Stimulated activated CD8-positive, alpha-beta memory T cell treated with anti-CD3 and anti-CD28 coated beads, Interleukin-4, amount 100 ng/mL, for 4 hours (primary cell): ENCODE results near the gene DIAPH2.

Source experiments
- DNase-seq, 2 donors: peaks; one replicate each; pipeline ENCODE4 v3.0.0-alpha.2; 2020; ENCODE audit warnings: low read depth in 2 of 2, low spot score in 1 of 2

The DIAPH2 gene

DNA sequence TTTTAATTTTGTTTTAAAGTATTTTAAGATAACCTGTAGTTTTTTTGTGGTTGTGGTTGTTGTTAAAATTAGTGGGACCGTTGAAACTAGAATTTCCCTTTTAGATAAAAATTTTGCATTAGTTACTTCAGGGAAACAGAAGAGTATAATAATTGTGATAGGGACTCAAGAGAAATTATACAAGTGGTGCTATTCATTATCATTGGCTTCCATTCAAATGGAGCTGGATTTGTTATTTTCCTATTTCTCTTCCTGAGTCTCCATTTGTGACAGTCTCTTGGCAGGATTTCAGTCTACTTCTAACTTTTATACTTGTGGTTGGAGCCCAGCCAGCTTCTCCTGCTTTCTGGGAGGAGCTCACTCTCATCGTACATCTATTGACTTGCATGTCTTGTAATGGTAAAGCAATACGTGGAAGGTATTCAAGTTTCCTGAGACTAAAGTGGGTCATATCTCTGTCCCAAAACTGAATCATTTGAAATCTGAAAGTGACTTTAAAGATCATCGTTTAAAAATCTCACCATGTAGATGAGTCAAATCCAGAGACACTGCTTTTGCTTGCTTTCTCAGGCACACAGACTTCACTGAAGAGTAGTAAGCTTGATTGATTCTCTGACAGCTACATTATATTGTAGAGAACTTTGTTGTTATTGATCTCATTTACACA lies 354.9 kb downstream of the DIAPH2 start:
- DNase-seq, result no peak

DNA sequence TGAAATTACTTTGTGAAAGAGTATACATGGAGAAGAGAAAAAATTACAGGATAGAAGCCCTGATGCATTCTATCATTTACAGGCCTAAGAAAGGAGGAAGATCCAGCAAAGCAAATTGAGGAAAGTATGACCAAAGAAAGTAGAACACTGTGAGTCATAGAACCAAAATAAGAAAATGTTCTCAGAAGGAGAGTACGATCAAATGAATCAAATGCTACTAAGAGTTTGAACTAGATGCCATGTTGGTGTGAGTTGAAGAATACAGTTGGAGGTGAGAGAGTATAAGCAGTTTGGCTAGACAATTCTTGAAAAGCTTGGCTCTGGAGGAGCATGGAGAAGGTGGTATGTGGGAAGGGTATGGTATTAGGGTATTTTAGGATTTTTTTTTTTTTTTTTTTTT lies 360.8 kb downstream of the DIAPH2 start:
- no peak for DNase-seq

DNA sequence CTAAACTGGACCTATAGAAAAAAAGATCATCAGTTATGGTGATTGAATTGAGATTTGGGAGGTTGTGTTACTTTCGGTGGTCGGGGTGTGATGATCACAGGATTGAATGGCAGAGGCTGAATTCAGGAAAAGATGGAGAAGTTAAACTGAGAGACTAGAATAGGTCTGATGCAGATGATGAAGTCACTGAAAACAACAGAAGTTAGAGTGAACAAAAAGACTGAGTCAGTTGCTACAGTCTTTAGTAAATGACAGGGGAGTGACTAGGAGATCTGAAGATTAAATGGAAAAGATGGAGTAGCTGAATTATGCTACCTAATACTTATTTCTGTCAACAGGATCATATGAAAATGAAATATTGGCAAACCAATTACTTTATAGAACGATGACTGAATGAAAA lies 362.2 kb downstream of the DIAPH2 start:
- DNase-seq, result no peak

DNA sequence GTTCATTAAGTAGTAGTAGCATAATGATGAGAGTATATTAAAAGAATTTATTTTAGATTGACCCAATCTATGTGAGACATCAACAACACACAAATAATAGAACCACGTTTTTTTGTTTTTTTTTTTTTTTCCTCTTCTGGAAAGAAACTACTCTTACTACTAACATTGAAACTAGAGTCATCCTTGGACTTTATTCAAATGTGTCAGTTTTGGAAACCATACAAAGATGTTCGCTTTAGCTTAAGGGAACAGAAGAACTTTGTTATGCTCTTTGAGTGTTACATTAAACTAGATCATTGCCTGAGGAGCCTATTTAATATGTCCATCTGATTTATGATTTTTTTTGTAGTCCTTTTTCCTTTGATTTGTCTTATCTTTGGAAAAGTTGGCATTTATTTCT lies 365.8 kb downstream of the DIAPH2 start:
- no peak for DNase-seq

DNA sequence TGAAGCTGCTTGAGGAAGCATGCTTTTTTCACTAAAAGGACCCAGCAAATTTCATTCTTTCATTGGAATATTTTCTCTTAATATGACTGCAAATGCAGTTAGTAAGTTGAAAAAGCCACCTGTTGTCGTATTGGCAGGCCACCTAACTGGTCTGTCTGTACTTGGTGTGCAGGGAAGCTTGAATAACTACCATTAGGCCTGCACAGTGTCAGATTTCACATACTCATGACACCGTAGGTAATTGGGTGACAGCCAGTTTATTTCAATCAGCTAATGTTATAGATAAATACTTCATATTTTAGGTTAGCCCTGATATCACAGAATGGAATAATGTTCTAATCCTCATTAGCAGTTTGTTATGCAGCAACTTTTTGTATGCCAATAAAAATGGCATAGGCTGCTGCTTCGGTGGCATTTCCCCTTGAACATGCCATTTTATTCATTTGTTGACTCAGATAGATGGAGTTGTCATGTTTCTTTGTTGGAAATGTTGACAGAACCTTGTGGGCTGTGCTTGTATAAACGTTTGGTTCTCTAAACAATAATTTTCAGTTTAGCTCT lies 372.8 kb downstream of the DIAPH2 start:
- no peak for DNase-seq

DNA sequence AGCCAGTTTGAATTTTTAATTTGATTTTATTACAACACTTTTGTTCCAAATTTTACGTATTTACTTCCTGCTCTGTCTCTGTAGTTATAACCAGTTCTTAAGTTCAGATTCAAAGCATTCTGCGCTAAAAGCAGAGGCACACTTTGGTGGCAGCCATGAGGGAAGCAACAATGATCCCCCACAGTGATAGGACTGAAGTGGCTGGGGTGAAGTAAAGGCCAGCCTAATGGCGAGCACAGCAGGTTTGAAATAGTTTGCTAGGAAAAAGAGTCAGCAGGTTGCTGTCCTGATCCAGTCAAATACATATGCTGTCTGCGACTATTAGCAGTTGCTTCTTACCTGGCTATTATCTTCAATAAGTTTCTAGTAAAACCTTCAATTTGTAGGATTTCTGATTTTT lies 375.4 kb downstream of the DIAPH2 start:
- DNase-seq, result no peak

DNA sequence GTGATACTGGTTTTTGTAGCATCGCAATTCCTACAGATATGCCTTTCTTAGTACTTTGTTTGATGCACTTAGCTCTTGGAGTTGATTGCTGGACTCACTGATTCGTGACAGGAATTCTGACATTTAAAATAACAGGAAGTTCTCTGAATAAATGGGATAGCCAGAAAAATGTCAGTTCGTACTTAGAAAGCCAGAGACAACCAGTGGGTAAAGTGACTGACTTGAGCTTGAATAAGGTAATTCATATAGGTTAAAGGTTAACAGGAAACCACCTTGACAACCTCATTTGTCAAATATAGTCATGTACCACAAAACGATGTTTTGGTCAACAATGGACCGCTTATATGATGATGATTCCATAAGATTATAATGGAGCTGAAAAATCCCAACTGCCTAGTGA lies 380.4 kb downstream of the DIAPH2 start:
- no peak for DNase-seq

DNA sequence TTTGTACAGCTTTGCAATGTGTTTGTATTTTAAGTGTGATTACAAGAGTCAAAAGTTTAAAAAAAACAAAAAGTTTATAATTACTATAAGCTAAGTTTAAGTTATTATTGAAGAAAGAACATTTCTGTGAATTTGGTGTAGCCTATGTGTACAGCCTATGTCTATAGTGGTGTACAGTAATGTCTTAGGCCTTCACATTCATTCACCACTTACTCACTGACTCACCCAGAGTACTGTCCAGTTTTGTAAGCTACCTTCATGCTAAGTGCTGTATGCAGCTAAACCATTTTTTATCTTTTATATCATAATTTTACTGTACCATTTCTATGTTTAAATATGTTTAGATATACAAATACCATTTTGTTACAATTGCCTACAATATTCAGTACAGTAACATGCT lies 381.3 kb downstream of the DIAPH2 start:
- no peak for DNase-seq

DNA sequence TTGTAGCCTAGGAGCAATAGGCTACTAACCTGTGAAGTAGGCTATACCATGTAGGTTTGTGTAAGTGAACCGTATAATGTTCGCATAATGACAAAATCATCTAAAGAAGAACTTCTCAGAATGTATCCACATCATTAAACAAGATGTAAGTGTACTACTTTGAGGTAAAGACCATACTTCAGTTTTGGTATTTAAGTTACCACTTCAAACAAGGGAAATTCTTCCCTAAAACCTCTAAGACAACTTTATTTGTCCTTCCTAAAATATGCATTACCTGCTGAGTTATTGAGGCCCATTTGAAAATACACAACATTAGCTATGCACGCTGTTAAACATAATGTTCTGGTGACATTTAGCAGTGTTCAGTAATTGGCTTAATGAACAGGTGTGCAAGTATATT lies 381.7 kb downstream of the DIAPH2 start:
- DNase-seq, result no peak

DNA sequence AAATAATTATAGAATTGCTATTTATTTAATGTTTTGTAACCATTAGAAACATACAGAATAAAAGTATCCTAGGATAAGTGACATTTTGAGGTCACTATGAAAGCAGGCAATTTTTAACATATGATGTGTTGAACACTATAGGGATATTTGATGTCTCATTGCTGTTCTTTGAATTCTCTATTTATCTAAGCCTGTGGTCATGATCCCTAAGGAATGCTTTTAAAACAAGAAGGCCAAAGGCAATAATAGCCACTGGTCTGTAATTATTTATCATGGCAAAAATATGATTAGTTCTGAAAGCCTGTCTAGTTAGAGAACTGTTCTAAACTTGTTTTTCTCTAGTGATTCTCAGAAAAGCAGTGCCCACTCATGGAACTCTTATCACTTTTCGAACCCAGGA lies 385.7 kb downstream of the DIAPH2 start:
- DNase-seq, result no peak

DNA sequence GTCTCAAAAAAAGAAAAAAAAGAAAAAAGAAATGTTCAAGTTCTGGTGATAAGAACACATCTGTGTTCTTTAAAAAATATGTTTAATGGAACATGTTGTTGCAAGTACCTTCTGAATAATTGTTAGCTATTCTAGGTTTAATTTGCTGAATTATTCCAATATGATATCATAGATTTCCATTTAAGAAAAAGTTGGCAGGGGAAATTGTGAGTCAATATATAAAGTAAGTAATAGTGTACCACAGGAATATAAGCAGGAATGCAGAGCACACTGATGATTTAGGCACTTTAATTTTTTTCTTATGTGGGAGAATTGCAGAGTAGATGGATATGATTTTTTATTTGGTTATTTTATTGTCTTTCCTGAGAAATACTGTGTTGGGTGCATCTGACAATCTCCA lies 389.8 kb downstream of the DIAPH2 start:
- no peak for DNase-seq

DNA sequence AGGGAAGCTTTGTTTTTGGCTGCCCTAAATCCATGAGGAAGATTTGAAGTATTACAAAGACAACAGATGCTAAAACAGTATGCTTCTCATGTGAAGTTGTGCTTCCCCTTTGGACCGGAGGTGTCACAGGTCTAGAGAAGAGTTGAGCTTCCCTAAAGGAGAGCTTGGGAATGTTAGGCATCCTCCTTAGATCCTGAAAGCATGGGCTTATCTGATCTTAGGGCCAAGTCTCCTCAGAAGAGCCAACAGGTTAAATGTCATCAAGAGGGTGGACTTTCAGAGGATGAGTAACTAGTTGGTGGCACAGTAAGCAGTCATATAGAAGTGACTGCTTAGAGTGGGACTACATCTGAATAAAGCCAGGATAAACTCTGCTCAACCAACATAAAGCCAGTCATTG lies 404.5 kb downstream of the DIAPH2 start:
- no peak for DNase-seq

DNA sequence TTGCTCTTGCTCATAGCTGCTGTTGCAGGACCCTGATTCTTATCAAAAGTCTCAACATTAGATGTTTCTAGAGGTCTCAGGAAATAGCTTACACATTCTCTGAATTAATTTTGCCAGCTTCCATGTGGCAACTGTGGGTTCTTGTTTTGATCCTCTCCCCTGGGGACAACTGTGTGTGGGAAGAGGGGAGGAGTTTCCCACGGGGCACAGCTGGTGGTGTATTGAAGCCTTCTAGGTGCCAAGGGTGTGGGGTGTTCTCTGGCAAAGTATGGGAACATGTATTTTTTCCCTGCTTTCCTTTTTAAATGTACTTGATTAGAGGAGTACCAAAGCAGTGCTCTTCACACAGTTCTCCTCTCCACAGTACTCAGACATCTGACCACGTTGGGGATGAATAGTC lies 411.7 kb downstream of the DIAPH2 start:
- DNase-seq, result no peak

DNA sequence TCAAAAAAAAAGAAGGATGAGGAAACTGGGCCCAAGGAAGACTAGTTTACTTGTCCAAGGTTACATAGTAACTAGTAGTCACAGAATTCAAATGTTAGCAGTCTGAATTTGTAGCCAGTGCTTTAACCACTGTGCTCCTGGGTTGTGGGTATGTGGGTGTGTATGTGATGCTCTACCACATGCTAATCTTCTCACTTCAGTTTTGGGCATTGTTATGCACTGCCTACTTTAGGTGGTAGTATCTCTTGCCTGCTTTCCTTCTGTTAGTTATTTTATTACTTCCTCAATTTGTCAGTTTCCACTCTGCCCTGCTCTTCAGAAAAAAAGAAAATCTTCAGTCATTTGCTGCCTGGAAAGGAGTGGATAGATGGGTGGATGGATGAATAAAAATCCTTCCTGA lies 418.3 kb downstream of the DIAPH2 start:
- no peak for DNase-seq

DNA sequence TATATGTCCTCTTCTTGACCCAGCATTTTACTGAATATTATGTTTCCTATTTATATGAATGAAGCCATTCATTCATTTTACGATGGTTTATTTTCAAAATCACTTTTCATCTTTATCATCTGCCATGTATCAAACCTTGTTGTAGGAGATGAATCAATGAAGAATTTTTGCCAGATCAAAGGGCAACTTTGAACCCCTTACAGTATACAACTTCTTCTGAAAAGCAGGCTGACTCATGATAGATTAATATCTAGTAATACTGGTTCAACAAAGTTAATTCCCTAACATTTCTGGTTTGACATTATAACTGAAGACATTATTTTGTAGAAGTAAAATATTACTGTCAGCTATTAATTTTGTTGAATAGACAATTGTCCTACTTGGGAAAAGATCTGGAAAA lies 425.1 kb downstream of the DIAPH2 start:
- DNase-seq, result no peak

DNA sequence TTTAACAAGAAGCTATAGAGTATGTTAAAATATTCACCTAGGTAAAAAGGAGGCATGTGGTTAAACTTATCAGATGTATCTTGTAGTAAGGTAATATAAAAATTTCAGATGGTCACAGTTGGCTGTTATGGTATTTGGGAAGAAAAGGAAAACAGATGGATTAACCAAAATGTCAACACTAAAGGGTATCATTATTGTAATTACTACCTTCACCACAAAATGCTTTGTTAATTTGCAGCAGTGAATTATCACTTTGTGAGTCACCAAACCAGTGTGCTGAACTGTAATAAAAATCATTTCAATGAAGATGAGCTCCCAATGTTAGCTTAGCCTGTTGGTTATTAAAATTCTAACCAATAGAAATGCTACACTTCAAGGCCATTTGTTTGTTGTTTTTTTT lies 432.9 kb downstream of the DIAPH2 start:
- DNase-seq, result no peak

DNA sequence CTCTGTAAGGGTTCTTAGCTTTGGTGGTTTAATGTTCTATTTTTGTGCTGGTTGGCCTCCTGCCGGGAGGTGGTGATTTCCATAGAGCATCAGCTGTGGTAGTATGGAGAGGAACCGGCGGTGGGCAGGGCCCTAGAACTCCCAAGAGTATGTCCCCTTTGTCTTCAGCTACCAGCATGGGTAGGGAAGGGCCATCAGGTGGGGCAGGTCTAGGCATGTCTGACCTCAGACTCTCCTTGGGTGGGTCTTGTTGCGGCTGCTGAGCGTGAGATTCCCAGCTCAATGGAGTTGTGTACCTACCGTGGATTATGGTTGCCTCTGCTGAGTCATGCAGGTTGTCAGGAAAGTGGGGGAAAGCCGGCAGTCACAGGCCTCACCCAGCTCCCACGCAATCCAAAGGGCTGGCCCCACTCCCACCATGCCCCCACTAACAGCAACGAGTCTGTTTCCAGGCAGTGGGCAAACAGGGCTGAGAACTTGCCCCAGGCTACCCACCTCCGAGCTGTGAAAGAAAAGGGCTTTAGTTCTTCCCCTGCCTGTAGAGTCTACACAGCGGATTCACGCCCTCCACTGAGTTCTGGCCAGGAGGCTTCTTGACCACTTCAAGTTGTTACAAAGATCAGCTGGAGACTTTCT lies 434.9 kb downstream of the DIAPH2 start:
- DNase-seq, result no peak

DNA sequence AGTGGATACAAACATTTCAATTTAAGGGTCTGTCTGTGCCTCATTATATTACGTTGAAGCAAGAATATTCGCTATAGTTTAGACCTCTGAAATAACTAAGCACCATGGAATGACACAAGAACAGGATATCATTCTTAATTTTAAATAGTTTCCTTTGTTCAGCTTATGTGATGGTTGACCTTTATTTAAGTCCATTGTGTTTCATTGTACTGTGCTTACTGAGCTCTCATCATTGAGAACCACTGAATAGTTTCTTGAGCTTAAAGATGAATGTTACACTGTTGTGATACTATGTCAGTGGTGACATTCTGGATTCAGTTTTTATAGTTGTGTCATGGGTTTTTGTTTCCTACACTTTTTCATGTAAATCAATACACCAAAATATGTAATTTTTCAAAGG lies 438.4 kb downstream of the DIAPH2 start:
- no peak for DNase-seq

DNA sequence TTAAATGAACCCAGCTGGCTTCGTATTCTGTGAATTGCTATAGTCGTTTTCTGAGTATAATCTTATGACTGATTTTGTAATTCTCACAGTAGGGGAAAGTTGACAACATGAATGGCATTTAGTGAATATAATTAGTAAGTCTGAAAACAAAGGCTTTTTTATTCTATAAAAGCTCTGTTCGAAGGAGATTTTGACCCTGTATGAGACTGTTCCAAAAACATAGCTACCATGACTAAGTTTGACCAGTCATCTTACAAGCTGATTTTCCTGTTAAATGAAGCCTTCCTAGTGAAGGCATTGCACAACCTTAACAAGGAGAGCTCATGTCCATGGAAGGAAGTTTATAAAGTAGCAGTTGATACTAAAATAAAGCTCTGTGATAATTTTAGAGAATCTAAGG lies 441.4 kb downstream of the DIAPH2 start:
- no peak for DNase-seq

DNA sequence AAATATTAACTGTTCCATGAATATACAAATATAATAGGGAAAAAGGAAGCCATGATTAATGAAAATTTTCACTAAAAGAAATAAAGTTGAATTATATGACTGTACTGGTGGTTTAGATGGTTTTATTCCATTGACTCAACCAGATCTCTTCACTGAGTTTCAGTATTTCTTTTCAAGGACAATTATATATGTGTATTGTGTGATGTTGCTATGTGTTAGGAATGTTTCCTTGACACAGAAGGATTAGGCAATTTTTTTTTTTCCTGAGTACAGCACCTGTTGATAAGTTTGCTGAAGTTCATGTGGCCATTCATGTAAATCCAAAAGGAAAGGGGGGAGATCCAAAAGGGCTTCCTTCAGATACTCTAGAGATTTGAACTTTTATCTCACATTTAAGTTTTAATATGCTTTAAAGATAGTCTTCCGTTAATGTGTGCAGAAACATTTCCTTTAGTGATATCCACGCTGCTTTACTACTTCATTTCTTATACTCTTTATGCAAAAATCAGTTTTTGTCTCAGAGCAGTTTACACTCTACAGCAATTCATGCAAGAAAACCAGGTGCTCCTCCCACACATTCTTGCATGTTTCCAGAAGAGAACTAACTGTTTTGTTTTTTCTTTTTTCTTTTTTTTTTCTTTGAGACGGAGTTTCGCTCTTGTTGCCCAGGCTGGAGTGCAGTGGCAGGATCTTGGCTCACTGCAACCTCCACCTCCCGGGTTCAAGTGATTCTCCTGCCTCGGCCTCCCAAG lies 448.2 kb downstream of the DIAPH2 start:
- DNase-seq, result no peak

DNA sequence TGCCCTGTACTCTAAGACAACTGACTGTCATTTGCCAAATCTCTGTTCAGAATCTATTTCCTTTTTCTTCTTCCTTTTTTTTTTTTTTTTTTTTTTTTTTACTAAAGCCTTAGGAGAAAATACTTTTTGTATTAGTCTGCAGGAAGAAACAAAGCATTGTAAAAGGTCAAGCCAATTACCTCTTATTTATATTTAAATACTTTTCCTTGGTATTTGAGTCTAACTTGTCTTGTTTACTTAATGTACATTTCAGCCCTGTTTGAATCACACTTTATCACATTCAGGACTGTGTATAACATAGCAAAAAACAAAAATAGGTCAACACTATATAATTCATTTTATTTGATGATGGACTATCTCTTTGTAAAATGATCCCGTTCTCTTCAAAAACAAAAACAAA lies 461.3 kb downstream of the DIAPH2 start:
- DNase-seq, result no peak

DNA sequence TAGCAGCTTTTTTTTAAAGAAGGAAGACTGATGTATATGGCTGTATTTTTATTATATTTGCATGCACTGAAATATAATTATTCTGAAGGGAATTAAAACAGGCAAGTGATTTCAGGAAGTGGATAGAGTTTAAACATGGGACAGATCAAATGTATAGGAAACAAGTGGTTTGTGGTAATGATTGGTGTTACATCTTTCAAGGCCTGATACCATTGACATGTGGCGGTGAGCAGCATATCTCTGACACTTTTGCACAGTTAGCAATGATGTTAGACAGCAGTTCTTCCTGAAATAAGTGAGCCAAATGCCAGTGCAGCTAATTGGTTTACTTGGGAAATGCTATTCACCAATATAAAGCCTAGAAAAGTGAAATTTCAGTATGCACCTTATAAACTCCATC lies 471.2 kb downstream of the DIAPH2 start:
- DNase-seq, result no peak
